Peyer's patch (tissue), 4 donors: ENCODE measurements around the gene OS9.

ENCODE experiments used
- CTCF ChIP-seq, 6 experiments: fragments of 450-650 bp in 4 of 6; fragments of 200-600 bp in 2 of 6; sonication (generic) in 1 of 6; IDR thresholded peaks; one replicate each; pipeline ENCODE4 v1.5.1; 2017 to 2019; ENCODE audit warnings: antibody characterized with exemption in 6 of 6, mild to moderate bottlenecking in 3 of 6, moderate library complexity in 1 of 6
- POLR2A ChIP-seq, 2 donors: fragments of 450-650 bp; IDR thresholded peaks; one replicate each; pipeline ENCODE4 v1.5.1; 2017; ENCODE audit warnings: antibody characterized with exemption in 2 of 2, mild to moderate bottlenecking in 2 of 2, moderate library complexity in 2 of 2

GRCh38 chr12:57759360-57759980 lies 65.5 kb downstream of the OS9 start:
- TF ChIP-seq CTCF (IDR thresholded peaks at IDR 0.05): peak in 4 of 6 experiments; percentile 50 to 61 (median 52)
- TF ChIP-seq POLR2A (IDR thresholded peaks at IDR 0.05): no peak
